ENCODE results near the gene CPED1.
"Not testable (repeated sequence)": the region's sequence is repeated elsewhere in the genome, so short reads cannot be mapped to it uniquely, and the experiment has no call there.

The CPED1 gene

GRCh38 chr7:121228779-121229178 is 240.3 kb downstream of the CPED1 start:
- no peak for DNase-seq

- no peak for DNase-seq
Measured at GRCh38 chr7:121235201-121235600, 246.7 kb downstream of the CPED1 start.

- no peak for DNase-seq
Measured at GRCh38 chr7:121237601-121238000, 249.1 kb downstream of the CPED1 start.

- peak in 1 of 56 donors; percentile 0 for DNase-seq
Measured at GRCh38 chr7:121244120-121244870, 255.8 kb downstream of the CPED1 start.

GRCh38 chr7:121251367-121251766 is 262.9 kb downstream of the CPED1 start:
- not testable (repeated sequence) for DNase-seq

- DNase-seq: not testable (repeated sequence)
Measured at GRCh38 chr7:121252523-121253235, 264.2 kb downstream of the CPED1 start.

- no peak for DNase-seq
Measured at GRCh38 chr7:121259826-121260225, 271.3 kb downstream of the CPED1 start.

GRCh38 chr7:121261207-121261884 is 272.8 kb downstream of the CPED1 start:
- no peak for DNase-seq

GRCh38 chr7:121262221-121262620 is 273.7 kb downstream of the CPED1 start:
- no peak for DNase-seq

- no peak for DNase-seq
Measured at GRCh38 chr7:121262969-121263368, 274.5 kb downstream of the CPED1 start.

- DNase-seq: no peak
Measured at GRCh38 chr7:121266307-121266894, 277.9 kb downstream of the CPED1 start.

GRCh38 chr7:121267612-121268011 is 279.1 kb downstream of the CPED1 start:
- DNase-seq: no peak

- no peak for DNase-seq
Measured at GRCh38 chr7:121269798-121270197, 281.3 kb downstream of the CPED1 start.

- no peak for DNase-seq
Measured at GRCh38 chr7:121271098-121271497, 282.6 kb downstream of the CPED1 start.

- DNase-seq: no peak
Measured at GRCh38 chr7:121271916-121272315, 283.4 kb downstream of the CPED1 start.

GRCh38 chr7:121272676-121273075 is 284.2 kb downstream of the CPED1 start:
- DNase-seq: no peak

- DNase-seq: no peak
Measured at GRCh38 chr7:121273467-121274167, 285.1 kb downstream of the CPED1 start.

- no peak for DNase-seq
Measured at GRCh38 chr7:121274467-121274866, 286.0 kb downstream of the CPED1 start.

GRCh38 chr7:121275204-121275603 is 286.7 kb downstream of the CPED1 start:
- no peak for DNase-seq

GRCh38 chr7:121276313-121276712 is 287.8 kb downstream of the CPED1 start:
- DNase-seq: no peak

All from nucleus accumbens (tissue), 56 donors.